Endothelial cell of hepatic sinusoid (primary cell): ENCODE data around the gene NKX6-2.
"Not testable (repeated sequence)": the region's sequence is repeated elsewhere in the genome, so short reads cannot be mapped to it uniquely, and the experiment has no call there.

Source experiments
- in situ Hi-C: cut with HindIII; loops from 2 replicates; pipeline ENCODE4 v1.10.0; 2017; ENCODE audit warnings: low sequenced_read_pairs

The NKX6-2 gene

DNA sequence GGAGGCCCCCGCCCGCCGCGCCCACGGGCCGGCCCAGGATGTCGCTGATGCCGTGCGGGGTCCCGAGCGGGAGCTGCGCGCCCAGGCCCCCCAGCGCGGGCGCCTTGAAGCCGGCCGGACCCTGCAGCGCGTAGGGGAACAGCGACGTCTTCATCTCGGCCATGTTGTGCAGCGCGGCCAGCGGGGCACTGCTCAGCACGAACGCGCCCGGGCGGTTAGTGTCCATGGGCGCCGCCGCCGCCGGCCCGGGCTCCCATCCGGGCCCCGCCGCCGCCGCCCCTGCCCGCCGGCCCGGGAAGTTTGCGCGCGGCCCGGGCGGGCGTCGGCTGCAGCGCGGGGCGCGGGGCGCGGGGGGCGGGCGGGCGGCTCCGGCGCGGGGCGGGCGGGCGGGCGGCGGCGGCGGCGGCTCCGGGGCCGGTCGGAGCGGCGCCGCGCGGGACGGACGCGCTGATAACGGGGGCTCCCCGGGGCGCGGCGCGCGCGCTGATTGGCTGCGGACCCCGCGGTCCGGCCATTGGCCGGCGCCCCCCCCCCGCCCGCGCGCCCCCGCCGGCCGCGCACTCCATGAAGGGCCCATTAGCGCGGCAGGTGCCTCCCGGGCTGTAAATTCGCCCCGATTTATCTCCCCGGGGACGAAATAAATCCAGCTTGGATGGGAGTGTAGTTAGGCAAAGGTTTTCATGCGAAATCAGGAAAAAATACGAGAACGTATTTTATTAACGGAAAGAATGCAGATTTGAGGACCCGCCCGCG, at the start of gene NKX6-2:
NKX6-2 (minus strand) TSS at position 425 of the 753 bp plus-strand sequence; CDS start at position 226, 199 bp downstream.
- in situ Hi-C loops, result no loop called here

DNA sequence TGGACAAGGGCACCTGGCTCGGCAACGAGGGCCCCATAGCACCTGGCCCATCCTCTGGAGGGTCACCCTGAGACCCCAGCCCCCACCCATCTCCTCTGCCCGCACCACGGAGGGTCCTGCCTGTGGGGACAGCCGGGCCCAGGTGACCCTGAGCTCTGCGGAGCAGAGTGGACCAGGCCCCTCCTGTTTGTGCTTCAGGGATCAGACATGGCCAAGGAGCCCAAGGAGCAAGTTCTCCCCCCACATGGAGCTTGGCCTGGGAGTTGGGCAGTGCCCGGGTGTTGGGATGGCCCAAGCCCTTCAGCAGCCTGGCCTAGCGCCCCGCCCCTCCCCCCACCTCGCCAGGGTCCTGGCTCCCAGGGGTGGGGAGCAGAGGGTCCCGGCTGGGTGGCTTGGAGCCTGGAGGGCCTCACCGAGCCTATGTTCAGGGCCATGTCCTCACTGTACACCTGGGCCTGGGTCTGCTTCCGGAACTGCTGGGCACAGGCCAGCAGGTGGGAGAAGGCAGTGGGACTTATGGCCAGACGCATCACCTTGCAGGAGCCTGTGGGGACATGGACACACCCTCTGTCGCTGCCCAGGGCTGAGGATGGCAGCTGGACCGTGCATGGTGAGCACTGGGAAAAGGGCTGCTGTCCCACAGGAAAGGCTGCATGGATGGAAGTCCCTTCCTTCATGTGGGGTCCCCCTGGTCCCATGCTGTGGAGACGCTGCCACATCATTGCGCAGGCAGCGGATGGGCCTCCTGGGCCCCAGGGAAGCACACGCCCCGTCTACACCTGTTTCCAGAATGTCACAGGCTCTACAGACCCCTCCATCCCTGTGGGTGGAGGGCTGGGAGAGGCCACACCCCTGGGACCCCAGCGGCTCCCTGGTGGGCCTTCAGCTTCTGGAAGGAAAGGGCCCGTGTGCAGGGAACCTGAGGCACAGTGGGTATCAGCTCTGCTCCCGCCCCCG, 49.2 kb upstream of the NKX6-2 start:
- in situ Hi-C loops, result loop anchor here (5.0 kb wide), 1 partner anchor 63 kb away; no protein-coding TSS in a partner anchor

- in situ Hi-C loops, result loop anchor here (5.0 kb wide), 1 partner anchor 62 kb away; no protein-coding TSS in a partner anchor
Observed at GRCh38 chr10:132834311-132834761, 48.4 kb upstream of the NKX6-2 start.

GRCh38 chr10:132833421-132834111, 47.6 kb upstream of the NKX6-2 start:
- in situ Hi-C loops, result loop anchor here (5.0 kb wide), 1 partner anchor 61 kb away; no protein-coding TSS in a partner anchor

DNA sequence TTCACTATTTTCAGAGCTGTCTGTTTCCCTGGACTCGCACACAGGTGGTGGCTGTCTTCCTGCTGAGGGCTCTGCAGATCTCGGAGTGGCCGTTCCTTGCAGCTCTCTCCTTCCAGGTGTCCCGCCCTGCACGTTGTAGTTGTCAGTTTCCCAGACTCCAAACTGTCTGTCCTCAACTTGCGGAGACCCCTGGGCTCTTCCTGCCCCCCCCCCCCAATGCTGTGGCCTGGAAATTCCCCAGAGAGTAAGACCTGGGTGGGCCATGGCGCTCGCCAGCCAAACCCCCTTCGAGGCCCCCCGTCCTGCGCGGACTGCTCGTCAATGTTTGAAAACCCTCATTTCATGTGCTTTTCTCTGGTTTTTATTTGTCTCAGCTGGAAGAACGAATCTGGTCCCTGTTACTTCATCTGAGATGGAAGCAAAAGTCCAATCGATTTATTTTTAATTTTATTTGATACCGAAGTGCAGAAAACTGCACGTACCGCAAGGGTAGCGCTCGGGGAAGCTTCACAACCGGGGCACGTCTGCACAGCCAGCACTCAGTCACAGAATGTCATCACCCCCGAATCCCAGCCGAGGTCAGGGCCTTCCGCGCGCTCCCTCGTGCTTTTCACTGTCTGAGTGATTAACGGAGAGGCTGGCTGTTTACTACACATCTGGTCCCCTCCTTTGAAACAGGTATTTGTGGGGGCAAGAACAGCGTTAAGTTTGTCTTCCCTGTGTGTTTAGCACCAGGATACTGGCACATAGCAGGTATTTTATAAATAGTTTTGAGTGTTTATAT, 46.4 kb upstream of the NKX6-2 start:
- in situ Hi-C loops, result loop anchor here (5.0 kb wide), 1 partner anchor 60 kb away; no protein-coding TSS in a partner anchor

DNA sequence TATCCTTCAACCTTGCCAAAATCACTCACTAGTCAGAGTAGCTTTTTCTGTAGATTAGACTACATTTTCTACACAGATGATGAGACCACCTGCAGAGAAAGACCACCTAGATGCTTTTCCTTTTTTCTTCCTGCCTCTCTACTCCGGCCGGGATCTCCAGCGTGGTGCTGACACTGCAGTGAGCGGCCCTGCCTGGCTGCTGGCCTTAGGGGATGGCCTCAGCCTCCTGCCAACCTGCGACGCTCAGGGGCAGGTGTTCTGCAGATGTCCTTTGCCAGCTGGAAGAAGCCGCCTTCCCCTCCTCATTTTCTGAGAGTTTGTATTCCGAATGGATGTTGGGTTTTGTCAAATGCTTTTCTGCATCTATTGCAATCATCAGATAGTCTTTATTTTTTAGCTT, 43.5 kb upstream of the NKX6-2 start:
- in situ Hi-C loops, result no loop called here

DNA sequence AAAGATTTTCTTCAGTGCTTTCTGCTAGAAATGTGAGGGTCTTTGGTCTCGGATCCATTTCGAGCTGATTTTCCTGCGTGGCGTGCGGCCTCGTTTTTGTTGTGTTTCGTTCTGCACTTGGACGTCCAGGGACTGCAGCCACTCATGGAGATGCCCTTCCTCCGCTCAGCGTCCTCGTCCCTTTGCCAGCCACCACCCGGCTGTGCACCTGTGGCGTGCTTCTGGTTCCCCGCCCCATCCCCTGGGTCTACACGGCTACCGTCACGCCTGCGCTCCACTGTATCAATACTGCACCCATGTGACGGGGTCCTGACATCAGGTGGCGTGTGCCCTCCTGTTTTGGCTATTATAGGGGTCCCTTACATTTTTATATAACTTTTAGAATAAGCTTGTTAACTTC, 42.7 kb upstream of the NKX6-2 start:
- in situ Hi-C loops, result no loop called here

- in situ Hi-C loops, result no loop called here
Observed at GRCh38 chr10:132827861-132828539, 42.1 kb upstream of the NKX6-2 start.

DNA sequence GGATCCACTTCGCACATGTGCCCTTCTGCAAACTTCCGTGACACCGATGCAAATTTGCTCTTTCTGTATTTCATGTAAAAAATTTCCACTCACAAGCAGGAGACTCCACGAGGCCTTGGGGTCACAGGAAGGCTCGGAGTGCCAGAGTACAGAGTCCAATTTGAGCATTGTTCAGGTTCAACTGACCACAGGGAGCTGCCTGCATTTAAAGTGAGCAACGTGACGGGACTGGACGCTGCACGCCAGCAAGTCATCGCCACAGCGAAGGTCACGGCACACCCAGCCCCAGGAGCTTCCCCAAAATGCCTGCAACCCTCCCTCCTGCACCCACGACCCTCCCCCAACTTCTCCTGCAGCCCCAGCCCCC, 41.5 kb upstream of the NKX6-2 start:
- in situ Hi-C loops, result no loop called here

DNA sequence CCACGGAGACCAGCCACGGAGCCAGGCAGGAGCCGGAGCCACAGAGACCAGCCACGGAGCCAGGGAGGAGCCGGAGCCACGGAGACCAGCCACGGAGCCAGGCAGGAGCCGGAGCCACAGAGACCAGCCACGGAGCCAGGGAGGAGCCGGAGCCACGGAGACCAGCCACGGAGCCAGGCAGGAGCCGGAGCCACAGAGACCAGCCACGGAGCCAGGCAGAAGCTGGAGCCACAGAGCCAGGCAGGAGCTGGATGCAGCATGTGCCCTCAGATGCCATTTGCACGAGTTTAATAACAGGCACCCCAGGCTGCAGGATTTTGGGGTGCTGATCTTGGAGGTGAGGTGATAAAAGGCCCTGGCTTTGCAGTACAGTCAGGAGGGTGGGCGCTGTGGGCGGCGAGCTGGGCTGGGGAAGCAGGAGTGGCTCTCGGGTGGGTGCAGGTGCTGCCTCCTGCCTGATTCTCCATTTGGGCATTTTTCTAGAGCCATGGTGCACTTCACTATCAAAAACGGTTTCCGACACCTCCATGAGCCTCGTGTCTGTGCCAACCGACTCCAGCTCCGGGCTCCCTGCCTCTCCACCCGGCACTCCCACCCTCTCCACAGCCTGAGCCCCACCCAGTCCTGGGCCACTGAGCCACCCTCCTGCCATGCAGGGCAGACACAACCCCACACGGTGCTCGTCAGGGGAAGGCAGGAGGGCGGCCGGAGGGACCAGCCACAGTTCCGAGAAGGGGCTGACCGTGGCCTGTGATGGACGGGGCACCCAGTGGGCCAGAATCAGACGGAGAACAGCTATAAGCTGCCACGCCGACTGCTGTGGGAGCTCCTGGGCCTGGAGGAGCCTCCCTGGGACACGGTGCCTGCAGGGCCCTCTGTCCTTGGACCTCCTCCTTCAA, 40.8 kb upstream of the NKX6-2 start:
- in situ Hi-C loops, result no loop called here

DNA sequence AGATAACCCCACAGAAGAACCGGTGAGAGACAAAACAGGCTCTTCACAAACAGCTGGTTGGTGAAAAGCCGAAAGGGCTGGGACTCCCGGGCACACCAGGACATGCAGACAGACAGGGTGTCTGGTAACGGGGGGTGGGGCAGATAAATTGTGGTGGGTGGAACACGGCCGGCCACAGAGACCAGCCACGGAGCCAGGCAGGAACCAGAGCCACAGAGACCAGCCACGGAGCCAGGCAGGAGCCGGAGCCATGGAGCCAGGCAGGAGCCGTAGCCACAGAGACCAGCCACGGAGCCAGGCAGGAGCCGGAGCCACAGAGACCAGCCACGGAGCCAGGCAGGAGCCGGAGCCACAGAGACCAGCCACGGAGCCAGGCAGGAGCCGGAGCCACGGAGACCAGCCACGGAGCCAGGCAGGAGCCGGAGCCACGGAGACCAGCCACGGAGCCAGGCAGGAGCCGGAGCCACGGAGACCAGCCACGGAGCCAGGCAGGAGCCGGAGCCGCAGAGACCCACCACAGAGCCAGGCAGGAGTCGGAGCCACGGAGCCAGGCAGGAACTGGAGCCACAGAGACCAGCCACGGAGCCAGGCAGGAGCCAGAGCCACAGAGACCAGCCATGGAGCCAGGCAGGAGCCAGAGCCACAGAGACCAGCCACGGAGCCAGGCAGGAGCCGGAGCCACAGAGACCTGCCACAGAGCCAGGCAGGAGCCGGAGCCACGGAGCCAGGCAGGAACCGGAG, 40.0 kb upstream of the NKX6-2 start:
- in situ Hi-C loops, result not testable (repeated sequence)

GRCh38 chr10:132820056-132820455, 34.1 kb upstream of the NKX6-2 start:
- in situ Hi-C loops, result no loop called here

DNA sequence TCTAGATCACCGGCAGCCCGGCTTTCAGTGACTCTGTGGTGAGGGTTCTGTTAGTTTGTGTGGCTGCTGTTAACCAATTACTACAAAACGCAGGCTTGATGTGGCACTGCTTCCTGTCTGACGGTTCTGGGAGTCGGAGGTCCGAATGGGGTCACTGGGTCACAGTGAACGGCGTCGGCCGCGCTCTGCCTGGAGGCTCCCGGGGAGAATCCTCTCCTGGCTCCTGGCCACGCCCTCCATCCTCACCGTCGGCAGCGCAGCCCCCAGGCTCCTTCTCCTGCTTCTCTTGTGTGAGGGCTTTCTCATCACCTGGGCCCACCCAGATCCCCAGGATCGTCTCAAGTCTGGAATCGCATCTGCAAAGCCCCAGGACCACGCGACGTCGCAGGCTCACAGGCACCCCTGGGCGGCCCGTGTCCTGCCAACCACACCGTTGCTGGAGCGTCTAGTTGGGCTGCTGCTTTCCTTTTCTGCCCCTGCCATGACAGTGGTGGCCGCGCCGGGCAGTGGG, 31.8 kb upstream of the NKX6-2 start:
- in situ Hi-C loops, result no loop called here

- in situ Hi-C loops, result no loop called here
Observed at GRCh38 chr10:132816718-132817117, 30.8 kb upstream of the NKX6-2 start.

DNA sequence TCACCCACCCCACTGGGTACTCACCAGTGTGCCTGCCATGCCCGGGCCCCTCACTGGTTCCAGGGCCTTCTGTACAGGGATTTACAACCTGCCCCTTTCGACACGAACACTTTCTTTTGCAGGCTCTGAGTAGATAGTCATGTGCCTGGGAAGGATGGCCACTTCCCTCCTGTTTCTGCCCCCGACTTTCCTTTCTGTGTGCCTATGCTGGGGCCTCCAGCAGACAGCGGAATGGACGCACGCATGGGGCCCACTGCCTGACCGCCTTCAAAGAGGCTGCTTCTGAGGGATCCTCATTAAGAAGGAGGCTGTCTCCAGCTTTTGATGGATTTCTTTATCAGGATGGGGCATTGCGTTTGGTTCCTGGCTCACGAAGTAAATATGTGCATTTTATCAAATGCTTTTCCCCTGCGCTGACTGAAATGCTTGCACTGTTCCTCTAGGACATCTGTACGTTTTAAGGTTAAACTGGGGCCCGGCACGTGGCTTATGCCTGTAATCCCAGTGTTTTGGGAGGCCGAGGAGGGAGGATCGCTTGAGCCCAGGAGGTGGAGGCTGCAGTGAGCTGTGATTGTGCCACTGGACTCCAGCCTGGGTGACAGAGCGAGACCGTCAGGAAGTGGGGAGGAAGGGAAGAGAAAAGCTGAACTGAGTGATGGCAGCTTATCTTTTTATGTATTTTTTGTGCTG, 29.4 kb upstream of the NKX6-2 start:
- in situ Hi-C loops, result no loop called here

GRCh38 chr10:132814469-132814856, 28.5 kb upstream of the NKX6-2 start:
- in situ Hi-C loops, result no loop called here
